RCC 7860 (cell line): Measurements from ENCODE around the gene UBALD2.
A peak's percentile ranks its signal among the peaks of the same experiment; 100 is the strongest.
"Not testable (repeated sequence)": the region's sequence is repeated elsewhere in the genome, so short reads cannot be mapped to it uniquely, and the experiment has no call there.

Experiments used
- DNase-seq: peaks from one replicate; pipeline ENCODE4 v3.0.0-alpha.2; 2015; ENCODE audit warnings: low spot score
- FAIRE-seq: peaks from 2 replicates; lab custom pipeline; 2012; peaks lifted over from hg19 to GRCh38; lab: Jason Lieb, UNC

The UBALD2 gene

GRCh38 chr17:76264755-76265623, at the start of gene UBALD2:
TSS of gene UBALD2 (plus strand) at chr17:76265348. CDS start at chr17:76265506, 158 bp downstream.
- peak; percentile 94 for FAIRE-seq
- peak; percentile 98 for DNase-seq

- no peak for FAIRE-seq
- no peak for DNase-seq
These were observed 48.1 kb upstream of the UBALD2 start for GRCh38 chr17:76217081-76217480.

GRCh38 chr17:76219670-76220383, 45.3 kb upstream of the UBALD2 start:
- no peak for FAIRE-seq
- no peak for DNase-seq

GRCh38 chr17:76223802-76224201, 41.3 kb upstream of the UBALD2 start:
- no peak for DNase-seq
- no peak for FAIRE-seq

- FAIRE-seq, DNase-seq: not testable (repeated sequence)
These were observed 39.6 kb upstream of the UBALD2 start for GRCh38 chr17:76225373-76226086.

- FAIRE-seq = not testable (repeated sequence)
These were observed 38.4 kb upstream of the UBALD2 start for GRCh38 chr17:76226749-76227148.

GRCh38 chr17:76232342-76232741, 32.8 kb upstream of the UBALD2 start:
- FAIRE-seq = no peak
- DNase-seq = no peak

More at GRCh38 chr17:76226749-76227148, 38.4 kb upstream of the UBALD2 start:
- DNase-seq = not testable (repeated sequence)

- DNase-seq (no peak), FAIRE-seq (no peak)
These were observed 31.4 kb upstream of the UBALD2 start for GRCh38 chr17:76233588-76234353.

GRCh38 chr17:76234354-76234679, 30.8 kb upstream of the UBALD2 start:
- DNase-seq (no peak), FAIRE-seq (no peak)

- no peak for DNase-seq
- FAIRE-seq = no peak
These were observed 29.3 kb upstream of the UBALD2 start for GRCh38 chr17:76235883-76236282.

- no peak for DNase-seq
- FAIRE-seq = no peak
These were observed 28.5 kb upstream of the UBALD2 start for GRCh38 chr17:76236603-76237002.

- FAIRE-seq (peak; percentile 81), DNase-seq (peak; percentile 63)
These were observed 27.3 kb upstream of the UBALD2 start for GRCh38 chr17:76237859-76238313.

- no peak for FAIRE-seq
- no peak for DNase-seq
These were observed 26.2 kb upstream of the UBALD2 start for GRCh38 chr17:76238847-76239537.

GRCh38 chr17:76239538-76240274, 25.4 kb upstream of the UBALD2 start:
- no peak for DNase-seq
- no peak for FAIRE-seq

GRCh38 chr17:76240461-76241203, 24.5 kb upstream of the UBALD2 start, which contains the start of gene RNF157:
TSS of gene RNF157 (minus strand) at chr17:76240493. CDS start at chr17:76240240, 253 bp downstream.
- FAIRE-seq = no peak
- DNase-seq = no peak

- DNase-seq (no peak), FAIRE-seq (no peak)
These were observed 24.0 kb upstream of the UBALD2 start for GRCh38 chr17:76241204-76241538.

GRCh38 chr17:76241691-76242255, 23.4 kb upstream of the UBALD2 start:
- DNase-seq (no peak), FAIRE-seq (no peak)
